ENCODE results near the gene GRM1. TPM values are rescaled to one million over a fixed set of nuclear protein-coding genes. Genes with fewer than 3 reads are reported as not detected.

The GRM1 gene
- polyA plus RNA-seq, 3 donors, result not detected

GRCh38 chr6:146113084-146113623 lies 84.3 kb downstream of the GRM1 start:
- no CpG with 5 or more reads among the region's 5 CpGs for WGBS (ENCODE audit: insufficient coverage)

DNA sequence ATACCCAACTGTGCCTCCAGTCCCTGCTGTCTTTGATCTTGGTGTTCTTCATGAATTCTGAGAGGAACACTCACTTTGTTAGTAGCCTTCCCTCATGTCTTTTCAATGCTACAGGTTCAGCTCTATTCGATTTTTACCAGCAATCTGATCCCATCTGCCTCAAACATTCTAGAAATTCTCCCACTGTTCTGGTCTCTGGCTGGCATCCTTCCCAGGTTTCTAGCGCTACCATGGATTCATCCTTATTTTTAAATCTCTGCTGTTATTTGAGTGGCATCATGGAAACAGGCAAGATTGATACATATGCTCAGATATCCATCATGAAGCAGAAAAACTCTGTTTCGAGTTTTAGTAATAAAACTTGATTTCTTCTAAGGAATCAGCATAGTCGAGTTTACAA lies 94.8 kb downstream of the GRM1 start:
- peaks cover 0 to 2% (median 2%) of the 10 kb centered on the region in 3 donors for H3K27me3 Mint-ChIP-seq (ENCODE audit: low read depth in 3 of 3)
- Histone ChIP-seq H3K36me3 (replicated peaks in 1 of 2; ENCODE audit: control insufficient read depth in 1 of 2, insufficient read depth in 2 of 2, low read length in 2 of 2) (no peaks in the 10 kb centered on the region), H4K20me1 (ENCODE audit: insufficient read depth, low read length) (no peaks in the 10 kb centered on the region), H3K79me2 (ENCODE audit: insufficient read depth, low read length) (no peaks in the 10 kb centered on the region), H2AFZ (ENCODE audit: insufficient read depth, low read depth, low read length, poor library complexity, severe bottlenecking) (no peak overlapping the region), H3K4me1 (ENCODE audit: control insufficient read depth in 1 of 2, insufficient read depth in 2 of 2, low read length in 2 of 2) (no peaks in the 10 kb centered on the region), H3K4me3 (replicated peaks in 1 of 3; ENCODE audit: low read depth in 2 of 3, low read length in 3 of 3) (no peak overlapping the region), H3K27me3 (ENCODE audit: control insufficient read depth in 2 of 2, insufficient read depth in 2 of 2, low read length in 2 of 2) (no peaks in the 10 kb centered on the region), H3K27ac (ENCODE audit: low read depth in 1 of 2, low read length in 2 of 2) (no peak overlapping the region), H3K9me3 (replicated peaks in 1 of 2; ENCODE audit: control insufficient read depth in 1 of 2, insufficient read depth in 1 of 2, low read length in 2 of 2) (peaks cover 0 to 3% of the 10 kb centered on the region in 2 donors), H3K4me2 (replicated peaks; ENCODE audit: extremely low read depth, low read length, poor library complexity, severe bottlenecking) (no peak overlapping the region), H3K9ac (ENCODE audit: insufficient read depth, low read length, poor library complexity, severe bottlenecking) (no peak overlapping the region)
- no peak overlapping the region for H3K4me3 Mint-ChIP-seq
- TF ChIP-seq, protein P1, sequence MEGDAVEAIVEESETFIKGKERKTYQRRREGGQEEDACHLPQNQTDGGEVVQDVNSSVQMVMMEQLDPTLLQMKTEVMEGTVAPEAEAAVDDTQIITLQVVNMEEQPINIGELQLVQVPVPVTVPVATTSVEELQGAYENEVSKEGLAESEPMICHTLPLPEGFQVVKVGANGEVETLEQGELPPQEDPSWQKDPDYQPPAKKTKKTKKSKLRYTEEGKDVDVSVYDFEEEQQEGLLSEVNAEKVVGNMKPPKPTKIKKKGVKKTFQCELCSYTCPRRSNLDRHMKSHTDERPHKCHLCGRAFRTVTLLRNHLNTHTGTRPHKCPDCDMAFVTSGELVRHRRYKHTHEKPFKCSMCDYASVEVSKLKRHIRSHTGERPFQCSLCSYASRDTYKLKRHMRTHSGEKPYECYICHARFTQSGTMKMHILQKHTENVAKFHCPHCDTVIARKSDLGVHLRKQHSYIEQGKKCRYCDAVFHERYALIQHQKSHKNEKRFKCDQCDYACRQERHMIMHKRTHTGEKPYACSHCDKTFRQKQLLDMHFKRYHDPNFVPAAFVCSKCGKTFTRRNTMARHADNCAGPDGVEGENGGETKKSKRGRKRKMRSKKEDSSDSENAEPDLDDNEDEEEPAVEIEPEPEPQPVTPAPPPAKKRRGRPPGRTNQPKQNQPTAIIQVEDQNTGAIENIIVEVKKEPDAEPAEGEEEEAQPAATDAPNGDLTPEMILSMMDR (IDR thresholded peaks at IDR 0.05), result no peak
- no peaks in the 10 kb centered on the region for H3K36me3 Mint-ChIP-seq
- intact Hi-C loops (cut with micrococcal nuclease), result no loop called here
- H3K4me1 Mint-ChIP-seq, result no peaks in the 10 kb centered on the region
- DNase-seq, result no peak
- 82% methylated on average over 2 of the region's 4 CpGs for WGBS (ENCODE audit: insufficient coverage)
- peaks cover 0 to 11% (median 4%) of the 10 kb centered on the region in 7 donors for H3K9me3 Mint-ChIP-seq
- H3K27ac Mint-ChIP-seq, result no peak overlapping the region

More at GRCh38 chr6:146113084-146113623, 84.3 kb downstream of the GRM1 start:
- H3K36me3 Mint-ChIP-seq, result no peaks in the 10 kb centered on the region
- H4K20me1 ChIP-seq (ENCODE audit: insufficient read depth, low read length), result no peaks in the 10 kb centered on the region
- no peak overlapping the region for H2AFZ ChIP-seq (ENCODE audit: insufficient read depth, low read depth, low read length, poor library complexity, severe bottlenecking)
- no peak overlapping the region for H3K27ac ChIP-seq (ENCODE audit: low read depth in 1 of 2, low read length in 2 of 2)
- no peaks in the 10 kb centered on the region for H3K79me2 ChIP-seq (ENCODE audit: insufficient read depth, low read length)
- no peak overlapping the region for H3K9ac ChIP-seq (ENCODE audit: insufficient read depth, low read length, poor library complexity, severe bottlenecking)
- H3K27me3 Mint-ChIP-seq (ENCODE audit: low read depth in 3 of 3), result peaks cover 0 to 2% (median 0%) of the 10 kb centered on the region in 3 donors
- no peaks in the 10 kb centered on the region for H3K4me1 Mint-ChIP-seq
- H3K9me3 Mint-ChIP-seq, result peaks cover 9 to 22% (median 13%) of the 10 kb centered on the region in 7 donors
- no peak overlapping the region for H3K4me2 ChIP-seq (replicated peaks; ENCODE audit: extremely low read depth, low read length, poor library complexity, severe bottlenecking)
- no peak overlapping the region for H3K4me3 Mint-ChIP-seq
- no peaks in the 10 kb centered on the region for H3K4me1 ChIP-seq (ENCODE audit: control insufficient read depth in 1 of 2, insufficient read depth in 2 of 2, low read length in 2 of 2)
- no peaks in the 10 kb centered on the region for H3K27me3 ChIP-seq (ENCODE audit: control insufficient read depth in 2 of 2, insufficient read depth in 2 of 2, low read length in 2 of 2)
- H3K4me3 ChIP-seq (replicated peaks in 1 of 3; ENCODE audit: low read depth in 2 of 3, low read length in 3 of 3), result no peak overlapping the region
- no peak for DNase-seq
- H3K27ac Mint-ChIP-seq, result no peak overlapping the region
- intact Hi-C loops (cut with micrococcal nuclease), result no loop called here
- peaks cover 0 to 13% of the 10 kb centered on the region in 2 donors for H3K9me3 ChIP-seq (replicated peaks in 1 of 2; ENCODE audit: control insufficient read depth in 1 of 2, insufficient read depth in 1 of 2, low read length in 2 of 2)
- TF ChIP-seq, protein P1 (IDR thresholded peaks at IDR 0.05), result no peak
- no peaks in the 10 kb centered on the region for H3K36me3 ChIP-seq (replicated peaks in 1 of 2; ENCODE audit: control insufficient read depth in 1 of 2, insufficient read depth in 2 of 2, low read length in 2 of 2)

Measured in CD14-positive monocyte (primary cell).